Metanephros (tissue), 1 donor: ENCODE measurements around the gene MIF4GD. TPM values are rescaled to one million over a fixed set of nuclear protein-coding genes. Genes with fewer than 3 reads are reported as not detected.

Source experiments
- total RNA-seq: library from RNA; depleted of rRNA; stranded (reverse); fragments of >200 nt; gene quantifications from one replicate; pipeline ENCODE4 v1.2.3, GENCODE V29; 2014

Gene MIF4GD
- total RNA-seq, result 16.1 TPM

DNA sequence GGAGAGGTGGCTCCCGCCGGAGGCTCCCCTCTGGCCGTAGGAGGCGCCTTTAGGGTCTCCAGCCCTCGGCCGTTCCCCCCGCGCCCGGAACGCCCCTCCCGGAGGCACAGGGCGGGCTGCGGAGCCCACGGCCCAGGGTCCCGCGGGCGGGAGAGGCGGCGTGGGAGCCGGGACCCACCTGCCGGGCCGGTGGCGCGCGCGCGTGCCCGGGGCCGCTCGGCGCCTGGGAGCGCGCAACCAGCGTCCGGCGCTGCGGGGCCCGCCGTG lies at the start of gene MIF4GD:
Gene MIF4GD (minus strand): TSS at position 266 of the 267 bp plus-strand sequence. CDS start 1,036 bp downstream, outside the sequence.

DNA sequence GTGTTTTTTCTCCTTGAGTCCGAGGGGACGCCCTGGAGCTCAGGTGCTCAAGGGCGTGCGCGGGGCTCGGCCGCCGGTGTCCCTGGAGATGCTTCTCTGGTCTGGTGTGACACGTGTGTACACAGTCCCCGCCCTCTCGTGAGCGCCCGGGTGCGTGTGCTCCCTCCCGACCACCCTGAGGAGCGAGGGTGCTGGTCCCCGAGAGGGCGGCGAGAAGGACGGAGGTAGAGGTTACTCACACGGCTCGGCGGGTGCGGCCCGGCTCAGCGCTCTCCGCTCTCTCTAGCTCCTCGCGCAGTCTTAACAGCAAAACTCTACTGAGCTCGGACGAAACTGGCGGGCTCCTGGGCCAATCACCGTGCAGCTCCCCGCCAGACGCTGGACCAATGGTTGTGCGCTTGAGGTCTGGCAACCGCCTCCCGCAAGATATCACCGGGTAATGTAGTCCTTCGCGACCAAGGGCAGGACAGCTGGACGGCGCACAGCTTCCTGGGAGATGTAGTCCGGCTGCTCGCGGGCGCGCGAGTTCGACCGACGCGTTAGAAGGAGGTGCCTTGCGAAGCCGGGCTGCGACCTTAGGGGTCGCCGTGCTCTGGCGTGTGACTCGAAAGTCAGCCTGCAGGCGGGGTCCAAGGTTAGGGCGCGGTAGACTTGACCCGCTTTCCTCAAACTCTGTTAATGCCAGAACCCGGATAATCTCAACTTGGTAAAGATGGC lies 18.2 kb upstream of the MIF4GD start, which contains the start of gene SLC25A19:
Gene SLC25A19 (minus strand): TSS at position 319 of the 717 bp plus-strand sequence. CDS start 2,669 bp downstream, outside the sequence.

DNA sequence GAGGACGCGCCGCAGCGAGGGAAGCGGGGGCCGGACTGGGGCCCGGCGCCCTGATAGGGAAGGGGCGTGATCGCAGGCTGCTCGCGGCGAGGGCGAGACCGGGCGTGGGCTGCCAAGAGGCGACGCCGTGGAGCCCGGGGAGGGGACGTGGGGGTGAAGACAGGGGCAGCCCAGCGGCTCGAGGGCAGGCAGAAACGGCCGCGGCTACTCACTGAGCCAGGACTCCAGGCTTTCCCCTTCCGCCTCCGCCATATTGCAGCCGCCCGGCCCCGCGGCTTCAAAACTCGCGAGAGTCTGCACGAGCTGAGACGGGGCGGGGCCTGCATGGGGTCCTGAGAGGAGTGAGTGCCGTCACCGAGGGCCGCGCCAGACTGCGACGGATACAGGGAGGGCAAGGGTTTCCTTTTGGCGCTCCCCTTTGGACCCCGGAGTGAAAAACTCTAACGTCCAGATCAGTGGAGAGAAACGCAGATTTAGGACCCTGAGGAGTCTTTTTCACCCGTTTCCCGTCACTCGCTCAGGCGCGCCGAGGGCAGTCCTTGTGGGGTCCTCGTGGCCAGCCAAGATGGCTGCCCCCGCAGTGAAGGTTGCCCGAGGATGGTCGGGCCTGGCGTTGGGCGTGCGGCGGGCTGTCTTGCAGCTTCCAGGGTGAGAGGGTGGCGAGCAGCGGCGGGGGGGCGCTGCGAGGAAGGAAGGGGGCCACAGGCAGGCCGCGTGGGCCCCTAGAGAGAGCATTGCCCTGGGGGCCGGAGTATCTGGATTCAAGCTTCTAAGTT lies 9.5 kb downstream of the MIF4GD start, which contains the start of the genes GGA3 and MRPS7:
Gene GGA3 (minus strand): TSS at position 271 of the 776 bp plus-strand sequence. CDS start 19 bp downstream, at position 252.
Gene MRPS7 (plus strand): TSS at position 544 of the 776 bp plus-strand sequence. CDS start 22 bp downstream, at position 566.

Other genes with a start within 250 kb of the MIF4GD start
- gene ATP5PD, start 224.3 kb downstream of the MIF4GD start, total RNA-seq, result 237 TPM
- gene KCTD2, start 224.0 kb downstream of the MIF4GD start, total RNA-seq, result 18.5 TPM
- gene SLC16A5, start 183.3 kb downstream of the MIF4GD start, total RNA-seq, result 62.5 TPM
- 9.2 TPM for gene ARMC7, start 161.3 kb downstream of the MIF4GD start, total RNA-seq
- gene NT5C, start 139.5 kb downstream of the MIF4GD start, total RNA-seq, result 72.2 TPM
- gene JPT1, start 116.7 kb downstream of the MIF4GD start, total RNA-seq, result 53.8 TPM
- 209 TPM for gene SUMO2, start 88.3 kb downstream of the MIF4GD start, total RNA-seq
- 49.2 TPM for gene NUP85, start 65.6 kb downstream of the MIF4GD start, total RNA-seq
- 25.7 TPM for gene GGA3, start 9.6 kb downstream of the MIF4GD start, total RNA-seq
- gene MRPS7, start 9.4 kb downstream of the MIF4GD start, total RNA-seq, result 48.6 TPM
- 8.6 TPM for gene SLC25A19, start 18.2 kb upstream of the MIF4GD start, total RNA-seq
- 96.6 TPM for gene GRB2, start 134.4 kb upstream of the MIF4GD start, total RNA-seq
- gene TMEM94, start 185.4 kb upstream of the MIF4GD start, total RNA-seq, result 96.0 TPM
- gene CASKIN2, start 244.3 kb upstream of the MIF4GD start, total RNA-seq, result 31.7 TPM
- gene TSEN54, start 245.3 kb upstream of the MIF4GD start, total RNA-seq, result 23.6 TPM